Neuronal stem cell (in vitro differentiated cells): ENCODE measurements around the gene BCAS3.

Experiments used
- DNase-seq: peaks from one replicate; pipeline ENCODE4 v3.0.0-alpha.2; 2013; ENCODE audit warnings: low spot score
- H2AFZ ChIP-seq: one replicate; pipeline ENCODE4 v1.6.1; 2013; ENCODE audit warnings: mild to moderate bottlenecking, low read length, inconsistent platforms
- H2AK5ac ChIP-seq: 2 replicates; pipeline ENCODE4 v1.6.1; 2013; ENCODE audit warnings: low read depth, mild to moderate bottlenecking, inconsistent platforms, low read length, moderate library complexity, mixed read lengths
- H2BK120ac ChIP-seq: 2 replicates; pipeline ENCODE4 v1.6.1; 2013; ENCODE audit warnings: low read depth, mild to moderate bottlenecking, inconsistent platforms, low read length, moderate library complexity, mixed read lengths
- H2BK12ac ChIP-seq: one replicate; pipeline ENCODE4 v1.6.1; 2013; ENCODE audit warnings: low read length, inconsistent platforms
- H2BK15ac ChIP-seq: 2 replicates; pipeline ENCODE4 v1.6.1; 2013; ENCODE audit warnings: mild to moderate bottlenecking, low read length, inconsistent platforms, mixed read lengths
- H2BK5ac ChIP-seq: one replicate; pipeline ENCODE4 v1.6.1; 2013; ENCODE audit warnings: inconsistent platforms, mild to moderate bottlenecking, low read length, moderate library complexity
- H3K14ac ChIP-seq: one replicate; pipeline ENCODE4 v1.6.1; 2013; ENCODE audit warnings: low read length, inconsistent platforms
- H3K18ac ChIP-seq: 2 replicates; pipeline ENCODE4 v1.6.1; 2013; ENCODE audit warnings: low read length, inconsistent platforms
- H3K23ac ChIP-seq: 2 replicates; pipeline ENCODE4 v1.6.1; 2013; ENCODE audit warnings: low read depth, mild to moderate bottlenecking, mixed read lengths, low read length, inconsistent platforms; ENCODE audit not compliant: poor library complexity
- H3K27ac ChIP-seq: replicated peaks from 3 replicates; pipeline ENCODE4 v1.5.1; 2013; ENCODE audit warnings: low read length, inconsistent platforms
- H3K27me3 ChIP-seq, 3 experiments: 2 replicates each; pipeline ENCODE4 v1.6.1; 2013; ENCODE audit warnings: low read length in 3 of 3, mild to moderate bottlenecking in 2 of 3, inconsistent platforms in 1 of 3, low read depth in 1 of 3, mixed read lengths in 1 of 3, moderate library complexity in 1 of 3; ENCODE audit not compliant: control insufficient read depth in 3 of 3, insufficient read depth in 3 of 3
- H3K36me3 ChIP-seq, 2 donors: replicated peaks in 1 of 2; 2 replicates each; pipeline ENCODE4 v1.6.1; 2013; ENCODE audit warnings: low read length in 2 of 2; ENCODE audit not compliant: control insufficient read depth in 2 of 2, insufficient read depth in 2 of 2
- H3K4ac ChIP-seq: 2 replicates; pipeline ENCODE4 v1.6.1; 2013; ENCODE audit warnings: inconsistent platforms, mild to moderate bottlenecking, low read length, moderate library complexity
- H3K4me1 ChIP-seq, 2 donors: 1 replicate in 1 of 2; 2 replicates in 1 of 2; pipeline ENCODE4 v1.6.1; 2013; ENCODE audit warnings: low read length in 2 of 2, low read depth in 1 of 2; ENCODE audit not compliant: control insufficient read depth in 2 of 2, insufficient read depth in 1 of 2
- H3K4me2 ChIP-seq: one replicate; pipeline ENCODE4 v1.6.1; 2013; ENCODE audit warnings: mild to moderate bottlenecking, low read length, inconsistent platforms; ENCODE audit not compliant: insufficient read depth, poor library complexity, severe bottlenecking
- H3K4me3 ChIP-seq, 2 donors: 2 replicates each; pipeline ENCODE4 v1.5.1; 2013; ENCODE audit warnings: low read length in 2 of 2, mild to moderate bottlenecking in 2 of 2, inconsistent platforms in 1 of 2, moderate library complexity in 1 of 2
- H3K79me1 ChIP-seq: one replicate; pipeline ENCODE4 v1.6.1; 2013; ENCODE audit warnings: low read depth, mild to moderate bottlenecking, inconsistent platforms, low read length, moderate library complexity
- H3K9ac ChIP-seq: one replicate; pipeline ENCODE4 v1.6.1; 2013; ENCODE audit warnings: mild to moderate bottlenecking, low read depth, low read length, inconsistent platforms; ENCODE audit not compliant: poor library complexity
- H3K9me3 ChIP-seq, 2 donors: replicated peaks in 1 of 2; 2 replicates each; pipeline versions ENCODE3 to v1.6.1; 2013; ENCODE audit warnings: low read length in 2 of 2, mild to moderate bottlenecking in 2 of 2, inconsistent platforms in 1 of 2, low read depth in 1 of 2, mixed read lengths in 1 of 2, moderate library complexity in 1 of 2; ENCODE audit not compliant: control insufficient read depth in 2 of 2, insufficient read depth in 1 of 2
- H4K8ac ChIP-seq: one replicate; pipeline ENCODE4 v1.6.1; 2013; ENCODE audit warnings: low read depth, mild to moderate bottlenecking, inconsistent platforms, low read length, moderate library complexity
- H4K91ac ChIP-seq: one replicate; pipeline ENCODE4 v1.6.1; 2013; ENCODE audit warnings: low read length, low read depth, mild to moderate bottlenecking, inconsistent platforms; ENCODE audit not compliant: poor library complexity
- WGBS, 2 donors: extraction: QIAGEN DNeasy Blood & Tissue Kit; methylation state at CpG; one replicate each; pipeline ENCODE4 v1.1.7; 2013; ENCODE audit warnings: missing lambda C conversion rate in 2 of 2, mixed read lengths in 1 of 2; ENCODE audit not compliant: insufficient read length in 2 of 2, insufficient replicate concordance in 1 of 2; ENCODE audit errors: extremely low coverage in 2 of 2; 5-methylcytosine and 5-hydroxymethylcytosine counted together

Gene BCAS3

DNA sequence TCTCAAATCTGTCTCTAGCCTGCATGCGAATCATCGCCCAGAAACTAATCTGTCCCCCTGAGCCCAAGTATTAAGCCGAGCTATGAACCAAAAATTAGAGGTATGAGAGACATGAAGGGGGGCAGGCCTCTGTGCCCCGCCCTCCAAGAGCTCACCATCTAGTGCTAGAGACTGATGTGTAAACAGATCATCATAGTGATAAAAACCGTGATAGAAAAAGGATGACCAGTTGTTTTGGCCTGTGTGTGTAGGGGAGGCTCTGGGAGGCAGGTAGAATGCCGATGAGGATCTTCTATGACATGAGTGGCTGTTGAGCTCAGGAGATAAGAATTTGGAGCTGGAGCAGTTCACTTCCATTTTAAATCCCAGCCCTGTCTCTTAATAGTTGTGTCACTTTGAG lies 632.9 kb downstream of the BCAS3 start:
- Histone ChIP-seq H3K4me2 (no peak overlapping the region), H2BK15ac (no peak overlapping the region), H3K4ac (no peak overlapping the region), H3K27me3 (no peaks in the 10 kb centered on the region), H3K14ac (no peak overlapping the region), H3K9ac (no peak overlapping the region), H2BK12ac (no peak overlapping the region), H3K4me1 (peaks cover 0 to 9% of the 10 kb centered on the region in 2 donors), H3K36me3 (no peaks in the 10 kb centered on the region), H2BK120ac (no peak overlapping the region), H2BK5ac (no peak overlapping the region), H3K27ac (no peak overlapping the region), H3K79me1 (no peaks in the 10 kb centered on the region), H4K8ac (no peak overlapping the region), H3K9me3 (no peaks in the 10 kb centered on the region), H2AFZ (no peak overlapping the region), H2AK5ac (peak overlapping the region; percentile 17), H3K18ac (no peak overlapping the region), H3K23ac (no peak overlapping the region), H4K91ac (no peak overlapping the region), H3K4me3 (no peak overlapping the region)
- DNase-seq, result no peak
- no CpG with 5 or more reads among the region's 6 CpGs for WGBS, 2 donors

DNA sequence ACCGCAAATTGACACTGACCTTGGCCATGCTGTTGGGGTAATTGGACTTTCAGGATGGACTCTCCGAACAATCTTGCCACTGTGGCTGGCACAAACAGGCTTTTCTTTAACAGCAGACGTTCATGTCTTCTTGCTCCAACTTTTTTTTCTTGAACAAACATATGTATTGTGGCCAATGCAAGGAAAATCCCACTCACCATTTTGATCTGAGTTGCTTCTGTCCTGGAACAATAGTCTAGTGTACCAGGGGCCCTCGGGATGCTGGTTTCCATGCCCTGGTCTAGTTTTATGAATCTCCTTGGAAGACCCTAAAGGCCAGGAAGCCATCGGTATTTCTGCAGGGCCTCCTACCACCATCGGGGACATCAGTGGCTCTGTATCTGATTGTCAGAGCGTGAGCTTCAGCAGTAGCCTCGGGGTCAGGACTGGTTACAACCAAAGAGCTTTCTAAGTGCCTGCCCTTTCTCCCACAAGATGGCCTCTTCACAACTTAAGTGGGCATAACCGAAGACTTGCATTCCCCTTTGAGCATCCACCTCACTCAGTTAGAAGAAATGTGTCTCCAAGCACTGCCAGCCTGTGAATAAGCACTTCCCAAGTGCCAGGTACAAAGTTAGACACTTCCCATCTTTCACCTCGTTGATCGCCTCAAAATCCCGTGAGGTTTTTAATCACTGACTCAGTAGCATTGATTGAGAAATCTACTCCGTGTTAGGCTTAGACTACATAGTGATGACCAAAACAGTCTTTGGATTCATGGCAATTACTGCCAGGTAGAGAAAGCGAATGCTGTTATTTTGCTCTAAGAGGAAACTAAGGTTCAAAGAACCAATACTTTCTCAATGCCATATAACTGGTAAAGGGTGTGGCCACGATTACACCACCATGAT lies 635.0 kb downstream of the BCAS3 start:
- Histone ChIP-seq H3K27ac (no peak overlapping the region), H2AFZ (no peak overlapping the region), H3K23ac (no peak overlapping the region), H2BK15ac (no peak overlapping the region), H3K79me1 (no peaks in the 10 kb centered on the region), H4K91ac (no peak overlapping the region), H3K4me3 (no peak overlapping the region), H2BK5ac (peak overlapping the region; percentile 67), H3K9me3 (no peaks in the 10 kb centered on the region), H3K14ac (no peak overlapping the region), H4K8ac (no peak overlapping the region), H3K9ac (no peak overlapping the region), H2AK5ac (no peak overlapping the region), H2BK120ac (no peak overlapping the region), H2BK12ac (no peak overlapping the region), H3K4me1 (peaks cover 0 to 9% of the 10 kb centered on the region in 2 donors), H3K18ac (no peak overlapping the region), H3K4ac (no peak overlapping the region), H3K4me2 (no peak overlapping the region), H3K27me3 (no peaks in the 10 kb centered on the region), H3K36me3 (no peaks in the 10 kb centered on the region)
- no CpG with 5 or more reads among the region's 15 CpGs for WGBS, 2 donors
- no peak for DNase-seq

DNA sequence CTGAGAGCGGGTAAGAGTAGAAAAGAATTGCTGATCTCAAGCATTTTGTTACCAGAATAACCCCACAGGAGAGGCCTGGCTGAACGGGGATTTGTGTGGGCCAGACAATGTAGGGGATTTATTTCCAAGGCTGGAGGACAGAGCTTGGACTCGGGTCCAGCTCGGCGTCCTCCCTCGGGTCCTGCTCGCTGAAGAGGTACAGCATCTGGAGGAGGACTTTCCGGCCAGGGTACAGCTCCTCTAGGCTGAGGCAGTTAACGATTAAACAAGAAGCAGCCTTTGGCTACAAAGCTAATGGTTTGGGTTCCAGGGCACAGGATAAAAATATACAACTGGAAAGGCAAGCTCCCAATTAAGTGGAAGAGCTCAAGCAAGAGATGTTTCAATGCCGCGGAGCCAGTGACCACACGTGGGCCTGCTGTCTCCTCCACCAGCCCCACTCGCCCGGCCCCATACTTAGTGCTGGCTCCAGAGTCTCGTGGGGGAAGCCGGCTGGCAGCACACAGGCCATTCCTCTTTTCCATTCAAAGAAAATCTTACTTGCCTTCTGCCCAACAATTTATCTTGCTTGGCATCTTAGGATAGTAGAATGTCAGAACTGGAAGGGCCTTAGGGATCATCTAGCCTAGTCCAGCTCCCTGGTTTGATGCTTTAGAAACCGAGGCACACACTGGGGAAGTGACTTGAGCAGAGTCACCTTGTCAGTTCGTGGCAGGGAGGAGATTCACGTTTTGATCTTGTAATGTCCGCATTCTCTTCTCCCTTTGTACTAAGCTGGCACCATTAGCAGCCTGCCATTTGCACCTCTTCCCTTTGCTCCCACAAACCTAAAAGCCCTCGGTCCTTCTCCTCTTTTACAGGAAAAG lies 636.0 kb downstream of the BCAS3 start:
- H3K9me3 ChIP-seq, result no peaks in the 10 kb centered on the region
- no peaks in the 10 kb centered on the region for H3K36me3 ChIP-seq
- H3K27ac ChIP-seq, result no peak overlapping the region
- no peak overlapping the region for H2BK5ac ChIP-seq
- no peak overlapping the region for H3K4me3 ChIP-seq
- no peak overlapping the region for H2BK12ac ChIP-seq
- H3K79me1 ChIP-seq, result no peaks in the 10 kb centered on the region
- H4K8ac ChIP-seq, result no peak overlapping the region
- H3K23ac ChIP-seq, result no peak overlapping the region
- H3K9ac ChIP-seq, result no peak overlapping the region
- peaks cover 0 to 3% of the 10 kb centered on the region in 2 donors for H3K4me1 ChIP-seq
- WGBS, 2 donors, result no CpG with 5 or more reads among the region's 21 CpGs
- no peak overlapping the region for H2AFZ ChIP-seq
- no peak overlapping the region for H2AK5ac ChIP-seq
- no peak overlapping the region for H4K91ac ChIP-seq
- H3K18ac ChIP-seq, result no peak overlapping the region
- H3K27me3 ChIP-seq, result no peaks in the 10 kb centered on the region
- no peak overlapping the region for H3K14ac ChIP-seq
- H3K4me2 ChIP-seq, result no peak overlapping the region
- DNase-seq, result no peak
- H2BK15ac ChIP-seq, result no peak overlapping the region
- no peak overlapping the region for H2BK120ac ChIP-seq
- H3K4ac ChIP-seq, result no peak overlapping the region
